ENCODE data around the gene HNRNPAB.

Gene HNRNPAB

GRCh38 chr5:178187014-178187413 lies 17.3 kb upstream of the HNRNPAB start, which contains the start of gene GMCL2:
Gene GMCL2 (minus strand): TSS chr5:178187371. CDS start chr5:178187299, 72 bp downstream.
- Histone ChIP-seq H3K9me2 (replicated peaks; ENCODE audit: insufficient read depth, low read length) (no peaks in the 10 kb centered on the region), H3K36me3 (replicated peaks; ENCODE audit: insufficient read depth, low read length) (no peaks in the 10 kb centered on the region), H3K4me1 (ENCODE audit: low read length) (no peaks in the 10 kb centered on the region), H3K9ac (ENCODE audit: low read length) (no peak within 1 kb of the TSS), H3K9me3 (replicated peaks; ENCODE audit: insufficient read depth, low read length) (no peaks in the 10 kb centered on the region), H3K4me3 (ENCODE audit: low read length) (no peak within 1 kb of the TSS), H3K27me3 (replicated peaks; ENCODE audit: insufficient read depth, low read length) (no peaks in the 10 kb centered on the region), H4K20me1 (ENCODE audit: insufficient read depth, low read length) (no peaks in the 10 kb centered on the region), H3K79me2 (ENCODE audit: low read length) (no peaks in the 10 kb centered on the region), H3K4me2 (ENCODE audit: low read depth, low read length) (no peak within 1 kb of the TSS), H3K27ac (ENCODE audit: low read length) (no peak within 1 kb of the TSS), H2AFZ (ENCODE audit: low read length) (no peak within 1 kb of the TSS), H3F3A (ENCODE audit: insufficient read depth, low read length) (no peaks in the 10 kb centered on the region)
- TF ChIP-seq EZH2 (optimal IDR thresholded peaks at IDR 0.05; ENCODE audit: low read depth, low read length) (no peak), CTCF (IDR thresholded peaks at IDR 0.05; ENCODE audit: low read length) (no peak), EZH2phosphoT487 (IDR thresholded peaks at IDR 0.05; ENCODE audit: low read length) (no peak)
- no peak for DNase-seq

GRCh38 chr5:178189433-178189832 lies 14.9 kb upstream of the HNRNPAB start:
- no peaks in the 10 kb centered on the region for H3K9me3 ChIP-seq (replicated peaks; ENCODE audit: insufficient read depth, low read length)
- no peak overlapping the region for H2AFZ ChIP-seq (ENCODE audit: low read length)
- H3K4me2 ChIP-seq (ENCODE audit: low read depth, low read length), result no peak overlapping the region
- H3K9ac ChIP-seq (ENCODE audit: low read length), result no peak overlapping the region
- no peaks in the 10 kb centered on the region for H3K9me2 ChIP-seq (replicated peaks; ENCODE audit: insufficient read depth, low read length)
- H3K36me3 ChIP-seq (replicated peaks; ENCODE audit: insufficient read depth, low read length), result no peaks in the 10 kb centered on the region
- H4K20me1 ChIP-seq (ENCODE audit: insufficient read depth, low read length), result no peaks in the 10 kb centered on the region
- H3K27me3 ChIP-seq (replicated peaks; ENCODE audit: insufficient read depth, low read length), result peaks cover 8% of the 10 kb centered on the region
- H3K4me3 ChIP-seq (ENCODE audit: low read length), result no peak overlapping the region
- DNase-seq, result no peak
- H3K27ac ChIP-seq (ENCODE audit: low read length), result no peak overlapping the region
- no peak for TF ChIP-seq EZH2phosphoT487 (IDR thresholded peaks at IDR 0.05; ENCODE audit: low read length)
- TF ChIP-seq EZH2 (optimal IDR thresholded peaks at IDR 0.05; ENCODE audit: low read depth, low read length), result no peak
- TF ChIP-seq CTCF (IDR thresholded peaks at IDR 0.05; ENCODE audit: low read length), result no peak
- no peaks in the 10 kb centered on the region for H3K79me2 ChIP-seq (ENCODE audit: low read length)
- H3F3A ChIP-seq (ENCODE audit: insufficient read depth, low read length), result no peaks in the 10 kb centered on the region
- H3K4me1 ChIP-seq (ENCODE audit: low read length), result no peaks in the 10 kb centered on the region

- no peak for DNase-seq
- H3K4me2 ChIP-seq (ENCODE audit: low read depth, low read length), result no peak overlapping the region
- TF ChIP-seq CTCF (IDR thresholded peaks at IDR 0.05; ENCODE audit: low read length), result no peak
- no peak for TF ChIP-seq EZH2 (optimal IDR thresholded peaks at IDR 0.05; ENCODE audit: low read depth, low read length)
- no peak for TF ChIP-seq EZH2phosphoT487 (IDR thresholded peaks at IDR 0.05; ENCODE audit: low read length)
Observed at GRCh38 chr5:178191661-178192060, 12.7 kb upstream of the HNRNPAB start.

More at GRCh38 chr5:178191661-178192060, 12.7 kb upstream of the HNRNPAB start:
- no peaks in the 10 kb centered on the region for H3K9me2 ChIP-seq (replicated peaks; ENCODE audit: insufficient read depth, low read length)
- no peaks in the 10 kb centered on the region for H3K9me3 ChIP-seq (replicated peaks; ENCODE audit: insufficient read depth, low read length)
- H3F3A ChIP-seq (ENCODE audit: insufficient read depth, low read length), result no peaks in the 10 kb centered on the region
- H3K27ac ChIP-seq (ENCODE audit: low read length), result no peak overlapping the region
- no peak overlapping the region for H3K9ac ChIP-seq (ENCODE audit: low read length)
- H4K20me1 ChIP-seq (ENCODE audit: insufficient read depth, low read length), result no peaks in the 10 kb centered on the region
- no peaks in the 10 kb centered on the region for H3K36me3 ChIP-seq (replicated peaks; ENCODE audit: insufficient read depth, low read length)
- H2AFZ ChIP-seq (ENCODE audit: low read length), result no peak overlapping the region
- H3K4me3 ChIP-seq (ENCODE audit: low read length), result no peak overlapping the region
- no peaks in the 10 kb centered on the region for H3K79me2 ChIP-seq (ENCODE audit: low read length)
- H3K4me1 ChIP-seq (ENCODE audit: low read length), result no peaks in the 10 kb centered on the region
- peaks cover 15% of the 10 kb centered on the region for H3K27me3 ChIP-seq (replicated peaks; ENCODE audit: insufficient read depth, low read length)
